Amygdala (tissue), 56 donors: Measurements from ENCODE around the gene PDZK1.
"Not testable (repeated sequence)": the region's sequence is repeated elsewhere in the genome, so short reads cannot be mapped to it uniquely, and the experiment has no call there.

Experiments
- DNase-seq, 56 donors: peaks; one replicate each; lab custom pipeline; 2025; lab: John Stamatoyannopoulos, UW

PDZK1 gene

GRCh38 chr1:145665015-145665414 is 42.2 kb downstream of the PDZK1 start:
- not testable (repeated sequence) for DNase-seq

GRCh38 chr1:145662502-145662901 is 44.7 kb downstream of the PDZK1 start:
- not testable (repeated sequence) for DNase-seq

GRCh38 chr1:145656245-145656943 is 50.8 kb downstream of the PDZK1 start:
- not testable (repeated sequence) for DNase-seq

- not testable (repeated sequence) for DNase-seq
Measured at GRCh38 chr1:145643990-145644389, 63.2 kb downstream of the PDZK1 start.

GRCh38 chr1:145641886-145642285 is 65.3 kb downstream of the PDZK1 start:
- not testable (repeated sequence) for DNase-seq

- not testable (repeated sequence) for DNase-seq
Measured at GRCh38 chr1:145636237-145636636, 70.9 kb downstream of the PDZK1 start.

- not testable (repeated sequence) for DNase-seq
Measured at GRCh38 chr1:145622177-145622576, 85.0 kb downstream of the PDZK1 start.
